ENCODE measurements around the gene CEMP1. TPM values are rescaled to one million over a fixed set of nuclear protein-coding genes. Genes with fewer than 3 reads are reported as not detected.

The CEMP1 gene
- total RNA-seq, 2 donors from 2014 or later: 0.63 TPM; not detected in 1

GRCh38 chr16:2493605-2494004 lies 37.6 kb downstream of the CEMP1 start:
- H3K4me3 ChIP-seq: no peak overlapping the region
- no peaks in the 10 kb centered on the region for H3K36me3 ChIP-seq
- DNase-seq (ENCODE audit: low spot score) (no peak), ATAC-seq (ENCODE audit: insufficient number of reproducible peaks, low FRiP score, low read depth) (no peak)
- TF ChIP-seq CTCF (IDR thresholded peaks at IDR 0.05): no peak
- H3K4me1 ChIP-seq (ENCODE audit: control insufficient read depth in 1 of 2, low read depth in 2 of 2): peaks cover 16 to 26% of the 10 kb centered on the region in 2 donors
- H3K9me3 ChIP-seq: no peaks in the 10 kb centered on the region
- H3K27me3 ChIP-seq (replicated peaks; ENCODE audit: insufficient read depth): no peaks in the 10 kb centered on the region
- no peak overlapping the region for H3K27ac ChIP-seq

- no peak overlapping the region for H3K27ac ChIP-seq
- no peak for ATAC-seq (ENCODE audit: insufficient number of reproducible peaks, low FRiP score, low read depth)
- no peak for DNase-seq (ENCODE audit: low spot score)
- no peak overlapping the region for H3K4me3 ChIP-seq
- no peak for TF ChIP-seq CTCF (IDR thresholded peaks at IDR 0.05)
- no peaks in the 10 kb centered on the region for H3K36me3 ChIP-seq
- H3K27me3 ChIP-seq (replicated peaks; ENCODE audit: insufficient read depth): no peaks in the 10 kb centered on the region
- H3K9me3 ChIP-seq: no peaks in the 10 kb centered on the region
- peaks cover 4 to 13% of the 10 kb centered on the region in 2 donors for H3K4me1 ChIP-seq (ENCODE audit: control insufficient read depth in 1 of 2, low read depth in 2 of 2)
Observed at GRCh38 chr16:2492292-2492691, 38.9 kb downstream of the CEMP1 start.

GRCh38 chr16:2490190-2491105 lies 40.8 kb downstream of the CEMP1 start:
- no peak for ATAC-seq (ENCODE audit: insufficient number of reproducible peaks, low FRiP score, low read depth)
- TF ChIP-seq CTCF (IDR thresholded peaks at IDR 0.05): no peak

GRCh38 chr16:2489581-2489980 lies 41.6 kb downstream of the CEMP1 start:
- H3K4me3 ChIP-seq: no peak overlapping the region
- H3K4me1 ChIP-seq (ENCODE audit: control insufficient read depth in 1 of 2, low read depth in 2 of 2): peaks cover 0 to 7% of the 10 kb centered on the region in 2 donors
- no peaks in the 10 kb centered on the region for H3K36me3 ChIP-seq
- DNase-seq (ENCODE audit: low spot score) (no peak), ATAC-seq (ENCODE audit: insufficient number of reproducible peaks, low FRiP score, low read depth) (no peak)
- no peaks in the 10 kb centered on the region for H3K27me3 ChIP-seq (replicated peaks; ENCODE audit: insufficient read depth)
- H3K27ac ChIP-seq: no peak overlapping the region
- no peaks in the 10 kb centered on the region for H3K9me3 ChIP-seq
- TF ChIP-seq CTCF (IDR thresholded peaks at IDR 0.05): no peak

More at GRCh38 chr16:2490190-2491105, 40.8 kb downstream of the CEMP1 start:
- H3K27ac ChIP-seq: no peak overlapping the region
- H3K4me3 ChIP-seq: no peak overlapping the region
- H3K4me1 ChIP-seq (ENCODE audit: control insufficient read depth in 1 of 2, low read depth in 2 of 2): peaks cover 0 to 7% of the 10 kb centered on the region in 2 donors
- no peak for DNase-seq (ENCODE audit: low spot score)
- no peaks in the 10 kb centered on the region for H3K27me3 ChIP-seq (replicated peaks; ENCODE audit: insufficient read depth)
- no peaks in the 10 kb centered on the region for H3K9me3 ChIP-seq
- H3K36me3 ChIP-seq: no peaks in the 10 kb centered on the region

GRCh38 chr16:2487903-2488531 lies 43.2 kb downstream of the CEMP1 start:
- Histone ChIP-seq H3K27ac (no peak overlapping the region), H3K9me3 (no peaks in the 10 kb centered on the region), H3K27me3 (replicated peaks; ENCODE audit: insufficient read depth) (no peaks in the 10 kb centered on the region), H3K4me1 (ENCODE audit: control insufficient read depth in 1 of 2, low read depth in 2 of 2) (peaks cover 6 to 10% of the 10 kb centered on the region in 2 donors), H3K36me3 (no peaks in the 10 kb centered on the region), H3K4me3 (no peak overlapping the region)
- ATAC-seq (ENCODE audit: insufficient number of reproducible peaks, low FRiP score, low read depth): no peak
- no peak for DNase-seq (ENCODE audit: low spot score)
- TF ChIP-seq CTCF (IDR thresholded peaks at IDR 0.05): no peak

Data from thoracic aorta (tissue), 2 donors.